ENCODE results near the gene WDR45. TPM values are rescaled to one million over a fixed set of nuclear protein-coding genes. Genes with fewer than 3 reads are reported as not detected.
A peak's percentile ranks its signal among the peaks of the same experiment; 100 is the strongest.

Gene WDR45
- total and polyA plus RNA-seq, 2 of the 13 experiments (the other 11 are each of a cell fraction or from before 2014, with no cell fraction given), result 16.4 to 65.5 TPM

- TF ChIP-seq FOSL1 (CRISPR knock-in tag; IDR thresholded peaks at IDR 0.05; ENCODE audit: borderline replicate concordance), result no peak
- TF ChIP-seq GLMP (CRISPR knock-in tag; IDR thresholded peaks at IDR 0.05; ENCODE audit: borderline replicate concordance), result no peak
- TF ChIP-seq TFE3 (CRISPR knock-in tag; IDR thresholded peaks at IDR 0.05), result no peak
- TF ChIP-seq ZFP91 (CRISPR knock-in tag; IDR thresholded peaks at IDR 0.05; ENCODE audit: borderline replicate concordance), result peak; percentile 59; the same call in 1 of the 2 replicates
- no peak for TF ChIP-seq ZNF839 (CRISPR knock-in tag; IDR thresholded peaks at IDR 0.05; ENCODE audit: borderline replicate concordance)
- no peak for TF ChIP-seq HMG20B (CRISPR knock-in tag; conservative IDR thresholded peaks at IDR 0.05)
- no peak for TF ChIP-seq ASH2L (IDR thresholded peaks at IDR 0.05; ENCODE audit: insufficient read length, low read depth, low read length)
- TF ChIP-seq NFIB (CRISPR knock-in tag; IDR thresholded peaks at IDR 0.05; ENCODE audit: borderline replicate concordance), result no peak
- 0 out of 2 replicates have a peak, but pooled peaks have one; percentile 32 for TF ChIP-seq KLF6 (CRISPR knock-in tag; IDR thresholded peaks at IDR 0.05)
- TF ChIP-seq RORA (CRISPR knock-in tag; IDR thresholded peaks at IDR 0.05), result no peak
- no peak for TF ChIP-seq CREBL2 (CRISPR knock-in tag; IDR thresholded peaks at IDR 0.05; ENCODE audit: borderline replicate concordance)
- peak; percentile 64 for TF ChIP-seq YEATS4 (CRISPR knock-in tag; IDR thresholded peaks at IDR 0.05; ENCODE audit: borderline replicate concordance)
- no peak for TF ChIP-seq LCORL (IDR thresholded peaks at IDR 0.05)
- TF ChIP-seq LCORL (CRISPR knock-in tag; IDR thresholded peaks at IDR 0.05), result 0 out of 2 replicates have a peak, but pooled peaks have one; percentile 25
- no peak for TF ChIP-seq STAG1 (CRISPR knock-in tag; IDR thresholded peaks at IDR 0.05)
- TF ChIP-seq POLR2G (IDR thresholded peaks at IDR 0.05; ENCODE audit: low read depth, low read length), result peak; percentile 67
- no peak for TF ChIP-seq ZEB1 (IDR thresholded peaks at IDR 0.05; ENCODE audit: insufficient replicate concordance, low read depth)
- TF ChIP-seq ZNF569 (CRISPR knock-in tag; IDR thresholded peaks at IDR 0.05; ENCODE audit: borderline replicate concordance), result no peak
- peak; percentile 71 for TF ChIP-seq POLR2AphosphoS5 (IDR thresholded peaks at IDR 0.05; ENCODE audit: low read depth, low read length)
- TF ChIP-seq ZBTB49 (CRISPR knock-in tag; IDR thresholded peaks at IDR 0.05; ENCODE audit: borderline replicate concordance), result no peak
Measured at GRCh38 chrX:49100704-49101628, 21.3 kb upstream of the WDR45 start (continued).
